GM21576 (cell line): ENCODE measurements around the gene GATA6.
"Not testable (repeated sequence)": the region's sequence is repeated elsewhere in the genome, so short reads cannot be mapped to it uniquely, and the experiment has no call there.

Experiments used
- ATAC-seq: cut with Tn5 transposase; IDR thresholded peaks from one replicate; pipeline ENCODE4 v1.9.1; 2021; ENCODE audit warnings: mild to moderate bottlenecking, moderate library complexity; ENCODE audit not compliant: unreplicated experiment

The GATA6 gene

GRCh38 chr18:22203536-22204213 is 34.3 kb downstream of the GATA6 start:
- ATAC-seq: no peak

DNA sequence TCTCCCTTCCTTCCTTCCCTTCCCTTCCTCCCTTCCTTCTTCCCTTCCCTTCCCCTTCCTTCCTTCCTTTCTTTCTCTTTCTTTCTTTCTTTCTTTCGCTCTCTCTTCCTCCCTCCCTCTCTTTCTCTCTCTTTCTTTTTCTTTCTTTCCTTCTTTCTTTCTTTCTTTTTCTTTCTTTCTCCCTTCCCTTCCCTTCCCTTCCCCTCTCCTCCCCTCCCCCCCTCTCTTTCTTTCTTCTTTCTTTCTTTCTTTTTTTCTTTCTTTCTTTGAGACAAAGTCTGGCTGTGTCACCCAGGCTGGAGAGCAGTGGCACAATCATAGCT is 34.8 kb downstream of the GATA6 start:
- no peak for ATAC-seq

DNA sequence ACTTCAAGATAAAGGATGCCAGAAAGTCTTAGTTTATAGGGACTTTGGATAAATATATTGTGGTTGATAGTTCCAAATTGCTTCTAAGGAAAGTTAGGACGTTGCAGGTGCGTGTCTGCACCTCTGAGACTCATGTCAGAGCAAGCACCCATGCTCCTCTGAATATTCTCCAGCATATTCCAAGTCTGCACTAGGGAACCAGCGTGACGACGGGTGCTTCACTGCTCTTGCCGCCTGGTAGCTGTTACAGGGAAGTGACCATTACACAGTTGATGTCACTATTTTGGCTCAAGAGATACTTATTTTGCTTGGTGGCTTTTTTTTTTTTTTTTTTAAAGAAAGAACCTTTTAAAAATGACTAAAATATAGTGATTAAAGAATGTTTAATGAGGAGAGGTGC is 35.6 kb downstream of the GATA6 start:
- ATAC-seq: no peak

- no peak for ATAC-seq
Measured at GRCh38 chr18:22207021-22207758, 37.8 kb downstream of the GATA6 start.

- ATAC-seq: no peak
Measured at GRCh38 chr18:22210311-22210754, 40.9 kb downstream of the GATA6 start.

DNA sequence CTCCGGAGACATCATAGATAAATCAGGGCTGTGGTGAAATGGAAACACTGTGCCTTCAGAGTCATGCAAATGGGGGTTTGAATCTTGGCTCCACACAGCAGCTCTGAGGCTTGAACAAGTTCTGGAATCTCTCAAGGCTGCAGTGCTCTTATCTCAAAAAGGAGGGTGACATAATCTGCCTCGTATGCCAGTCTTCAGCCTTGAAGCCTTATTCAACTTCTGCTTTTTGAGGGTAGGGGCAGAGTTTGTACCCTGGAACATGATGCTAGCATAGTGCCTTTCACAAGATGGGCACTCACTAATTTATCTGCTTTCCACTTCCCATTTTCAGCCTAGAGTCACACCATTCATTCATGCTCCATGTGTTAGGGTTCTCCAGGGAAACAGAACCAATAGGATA is 42.3 kb downstream of the GATA6 start:
- ATAC-seq: no peak

DNA sequence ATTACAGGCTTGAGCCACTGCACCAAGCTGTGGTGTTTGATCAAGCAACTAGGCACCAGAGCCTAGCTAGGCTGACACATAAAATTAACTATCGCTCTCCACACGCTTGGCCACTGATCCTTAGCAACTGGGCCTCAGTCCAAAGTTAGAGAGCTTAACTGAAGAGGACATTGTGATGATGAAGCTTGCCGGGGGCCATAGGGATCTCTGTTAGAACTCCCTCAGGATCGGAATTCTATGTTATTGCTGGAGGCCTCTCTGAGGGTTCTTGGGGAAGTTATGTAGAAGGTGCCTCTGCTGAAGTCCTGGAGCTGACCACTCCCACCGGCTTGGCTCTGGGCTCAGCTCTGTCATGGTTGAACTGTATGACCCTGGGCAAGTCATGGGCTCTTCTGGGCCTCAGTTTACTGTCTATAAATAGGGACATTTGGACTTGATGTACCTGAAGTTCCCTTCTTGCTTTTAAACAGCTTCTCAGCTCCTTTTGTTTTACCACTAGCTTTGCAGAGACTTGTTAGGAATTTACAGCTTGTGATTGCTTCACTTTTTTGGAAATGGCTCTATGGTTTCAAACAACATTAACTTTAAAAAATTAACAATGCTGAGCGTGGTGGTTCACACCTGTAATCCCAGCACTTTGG is 44.1 kb downstream of the GATA6 start:
- no peak for ATAC-seq

GRCh38 chr18:22214731-22215528 is 45.5 kb downstream of the GATA6 start:
- no peak for ATAC-seq

GRCh38 chr18:22218835-22219234 is 49.4 kb downstream of the GATA6 start:
- ATAC-seq: no peak

DNA sequence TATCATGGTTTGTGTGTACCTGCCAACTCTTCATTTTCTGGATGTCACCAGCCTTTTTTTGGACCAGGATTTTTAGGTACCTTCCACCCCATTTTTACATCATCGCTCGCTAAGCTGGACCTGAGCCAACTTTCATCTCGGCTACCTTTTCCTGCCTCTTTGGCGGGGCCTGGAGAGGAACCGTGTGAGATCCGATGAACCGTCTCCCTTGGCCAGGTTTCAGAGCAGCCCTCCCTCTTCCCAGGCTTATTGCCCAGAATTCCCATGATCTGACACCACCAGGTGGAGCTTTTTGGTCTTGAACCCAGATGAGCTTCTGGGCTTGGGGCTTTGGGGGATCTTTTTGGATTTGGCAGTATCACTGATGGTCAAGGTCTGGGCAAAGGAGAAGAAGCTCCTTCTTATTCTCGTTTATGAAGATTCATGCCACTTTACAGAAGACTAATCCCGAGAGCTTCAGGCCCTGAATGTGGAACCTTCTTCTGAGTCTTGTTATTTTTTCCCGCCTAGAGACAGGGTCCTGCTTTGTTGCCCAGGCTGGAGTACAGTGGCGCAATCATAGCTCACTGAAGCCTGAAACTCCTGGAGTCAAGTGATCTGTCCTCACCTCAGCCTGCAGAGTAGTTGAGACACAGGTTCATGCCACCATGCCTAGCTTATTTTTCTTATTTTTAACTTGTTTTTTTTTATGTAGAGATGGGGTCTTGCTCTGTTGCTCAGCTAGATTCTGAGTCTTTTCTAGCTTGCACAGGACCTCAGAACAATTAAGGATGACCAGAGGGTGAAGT is 50.4 kb downstream of the GATA6 start:
- no peak for ATAC-seq

- not testable (repeated sequence) for ATAC-seq
Measured at GRCh38 chr18:22220585-22220984, 51.2 kb downstream of the GATA6 start.

GRCh38 chr18:22221350-22221749 is 52.0 kb downstream of the GATA6 start:
- no peak for ATAC-seq

GRCh38 chr18:22223254-22223964 is 54.0 kb downstream of the GATA6 start:
- no peak for ATAC-seq

GRCh38 chr18:22223965-22224322 is 54.6 kb downstream of the GATA6 start:
- no peak for ATAC-seq

- ATAC-seq: no peak
Measured at GRCh38 chr18:22224339-22224738, 55.0 kb downstream of the GATA6 start.

- no peak for ATAC-seq
Measured at GRCh38 chr18:22226801-22227200, 57.4 kb downstream of the GATA6 start.

- no peak for ATAC-seq
Measured at GRCh38 chr18:22228976-22229375, 59.6 kb downstream of the GATA6 start.

DNA sequence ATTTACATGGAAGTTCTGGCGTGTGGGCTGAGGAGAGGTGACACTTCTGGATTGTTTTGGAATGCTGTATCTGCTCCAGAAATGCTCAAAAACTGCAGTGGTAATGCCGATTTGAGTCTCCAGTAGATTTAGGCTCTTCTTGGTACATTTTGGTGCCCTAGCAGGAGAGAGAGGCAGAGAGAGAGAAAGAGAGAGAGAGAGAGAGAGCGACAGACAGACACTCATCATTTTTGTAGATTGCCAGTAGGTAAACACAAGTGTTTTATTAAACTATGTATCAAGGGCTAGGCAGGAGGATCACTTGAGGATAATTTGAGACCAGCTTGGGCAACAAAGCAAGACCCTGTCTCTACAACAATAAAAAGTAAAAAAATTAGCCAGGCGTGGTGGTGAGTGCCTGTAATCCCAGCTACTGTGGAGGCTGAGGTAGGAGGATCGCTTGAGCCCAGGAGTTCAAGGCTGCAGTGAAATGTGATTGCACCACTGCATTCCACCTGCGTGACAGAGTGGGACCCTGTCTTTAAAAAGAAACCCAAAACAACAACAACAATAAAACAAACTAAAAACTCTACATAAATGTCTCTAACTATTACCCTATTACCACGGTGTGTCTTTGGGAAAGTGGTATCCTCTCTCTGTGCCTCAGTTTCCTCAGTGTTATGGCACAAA is 60.2 kb downstream of the GATA6 start:
- no peak for ATAC-seq

GRCh38 chr18:22230471-22230945 is 61.1 kb downstream of the GATA6 start:
- ATAC-seq: no peak
